Endothelial cell of umbilical vein (primary cell): ENCODE data around the gene AKAP17A. TPM values are rescaled to one million over a fixed set of nuclear protein-coding genes. Genes with fewer than 3 reads are reported as not detected.

Source experiments
- BruUV-seq: library from RNA; stranded (reverse); fragments of 400-500 nt; replicated peaks from 2 replicates; lab custom pipeline; 2021; lab: Mats Ljungman, UMichigan
- CTCF ChIA-PET: fragments of 300-600, 350-600 bp; sonication (Branson Sonifier 250); formaldehyde crosslinking; loops from one replicate; lab custom pipeline; 2021; ENCODE audit warnings: antibody characterized with exemption, inconsistent platforms; lab: Charles Lee
- POLR2A ChIA-PET: fragments of 300-600, 350-600 bp; sonication (Branson Sonifier 250); formaldehyde crosslinking; loops from one replicate; lab custom pipeline; 2021; ENCODE audit warnings: antibody characterized with exemption, inconsistent platforms; lab: Charles Lee
- DNase-seq: peaks from one replicate; pipeline ENCODE4 v3.0.0-alpha.2; 2011; ENCODE audit warnings: low read depth, low spot score
- FAIRE-seq: peaks from 2 replicates; lab custom pipeline; 2011; peaks lifted over from hg19 to GRCh38; lab: Jason Lieb, UNC
- H2AFZ ChIP-seq: 2 replicates; pipeline ENCODE4 v1.6.0; 2012; ENCODE audit warnings: low read depth, low read length, control low read depth, inconsistent platforms
- H3K27ac ChIP-seq: 2 replicates; pipeline ENCODE4 v1.5.1; 2011; ENCODE audit warnings: low read depth, mild to moderate bottlenecking, control low read depth, low read length, moderate library complexity; ENCODE audit not compliant: insufficient read depth
- H3K27me3 ChIP-seq, 2 experiments: 2 replicates each; pipeline versions ENCODE4 v1.6.0 to v1.6.1; 2011; ENCODE audit warnings: low read length in 2 of 2, mixed read lengths in 1 of 2; ENCODE audit not compliant: control insufficient read depth in 2 of 2, insufficient read depth in 2 of 2
- H3K36me3 ChIP-seq, 2 experiments: 2 replicates in 1 of 2; 3 replicates in 1 of 2; pipeline ENCODE4 v1.5.1; 2011; ENCODE audit warnings: low read length in 2 of 2, mild to moderate bottlenecking in 1 of 2, moderate library complexity in 1 of 2; ENCODE audit not compliant: control insufficient read depth in 2 of 2, insufficient read depth in 2 of 2; ENCODE audit errors: extremely low read depth in 1 of 2
- H3K4me1 ChIP-seq: 3 replicates; pipeline ENCODE4 v1.5.1; 2011; ENCODE audit warnings: mild to moderate bottlenecking, low read length; ENCODE audit not compliant: control insufficient read depth, insufficient read depth; ENCODE audit errors: extremely low read depth
- H3K4me2 ChIP-seq: 2 replicates; pipeline ENCODE4 v1.6.1; 2011; ENCODE audit warnings: low read length, control low read depth, mixed read lengths; ENCODE audit not compliant: insufficient read depth
- H3K4me3 ChIP-seq, 3 experiments: fragments of 200-600 bp in 1 of 3; sonication (generic), shearing (Covaris generic) in 1 of 3; replicated peaks in 1 of 3; 2 replicates each; pipeline ENCODE4 v1.5.1; 2011 to 2016; ENCODE audit warnings: control low read depth in 3 of 3, low read length in 3 of 3, mild to moderate bottlenecking in 2 of 3, inconsistent platforms in 1 of 3, low read depth in 1 of 3, moderate library complexity in 1 of 3; ENCODE audit not compliant: insufficient read depth in 1 of 3
- H3K79me2 ChIP-seq: 2 replicates; pipeline ENCODE4 v1.6.0; 2012; ENCODE audit warnings: low read length, inconsistent platforms; ENCODE audit not compliant: control insufficient read depth, insufficient read depth
- H3K9ac ChIP-seq: replicated peaks from 2 replicates; pipeline ENCODE3; 2011; ENCODE audit warnings: low read length, control low read depth; ENCODE audit not compliant: insufficient read depth; ENCODE audit errors: extremely low read depth
- H3K9me1 ChIP-seq: replicated peaks from 3 replicates; pipeline ENCODE4 v1.6.0; 2011; ENCODE audit warnings: mild to moderate bottlenecking, low read length; ENCODE audit not compliant: control insufficient read depth, insufficient read depth; ENCODE audit errors: extremely low read depth
- H3K9me3 ChIP-seq: replicated peaks from 2 replicates; pipeline ENCODE4 v1.5.1; 2012; ENCODE audit warnings: low read length, inconsistent platforms; ENCODE audit not compliant: control insufficient read depth, insufficient read depth
- H4K20me1 ChIP-seq: replicated peaks from 2 replicates; pipeline ENCODE3; 2011; ENCODE audit warnings: mild to moderate bottlenecking, low read length; ENCODE audit not compliant: control insufficient read depth, insufficient read depth; ENCODE audit errors: extremely low read depth
- CTCF ChIP-seq, 2 donors: IDR thresholded peaks; 1 replicate in 1 of 2; 2 replicates in 1 of 2; pipeline ENCODE4 v1.5.1; 2011; ENCODE audit warnings: low read length in 2 of 2, mild to moderate bottlenecking in 2 of 2, moderate library complexity in 2 of 2, control low read depth in 1 of 2, inconsistent platforms in 1 of 2, low read depth in 1 of 2; ENCODE audit not compliant: insufficient read depth in 1 of 2; ENCODE audit errors: extremely low read depth in 1 of 2
- EZH2 ChIP-seq: IDR thresholded peaks from 2 replicates; pipeline ENCODE4 v1.6.1; 2012; ENCODE audit warnings: borderline replicate concordance, low read depth, mild to moderate bottlenecking, moderate library complexity, low read length, inconsistent platforms; ENCODE audit not compliant: severe bottlenecking
- FOS ChIP-seq: IDR thresholded peaks from 2 replicates; pipeline ENCODE4 v1.6.1; 2011; ENCODE audit warnings: mild to moderate bottlenecking, low read length, moderate library complexity, borderline replicate concordance; ENCODE audit not compliant: insufficient read depth
- GATA2 ChIP-seq: IDR thresholded peaks from 2 replicates; pipeline ENCODE4 v1.7.0; 2011; ENCODE audit warnings: low read depth, mild to moderate bottlenecking, moderate library complexity, mixed read lengths, low read length; ENCODE audit not compliant: insufficient read length, insufficient read depth
- JUN ChIP-seq: IDR thresholded peaks from 2 replicates; pipeline ENCODE4 v1.6.1; 2011; ENCODE audit warnings: borderline replicate concordance, low read depth; ENCODE audit not compliant: insufficient read length, insufficient read depth
- MAX ChIP-seq: IDR thresholded peaks from 2 replicates; pipeline ENCODE4 v1.6.1; 2011; ENCODE audit not compliant: insufficient read depth, insufficient read length
- MYC ChIP-seq: IDR thresholded peaks from one replicate; pipeline ENCODE4 v1.6.1; 2011; ENCODE audit warnings: mild to moderate bottlenecking, low read depth, low read length
- POLR2A ChIP-seq: IDR thresholded peaks from 2 replicates; pipeline ENCODE4 v1.6.1; 2012; ENCODE audit warnings: low read depth, mild to moderate bottlenecking, control low read depth, low read length
- POLR2AphosphoS5 ChIP-seq: IDR thresholded peaks from 2 replicates; pipeline ENCODE4 v1.6.1; 2012; ENCODE audit warnings: low read depth, mild to moderate bottlenecking, control low read depth, low read length, moderate library complexity; ENCODE audit not compliant: insufficient read depth
- dilution Hi-C: fragments of 300-500 bp; cut with MboI; formaldehyde crosslinking; loops from one replicate; pipeline ENCODE4 v1.15.0; 2019; ENCODE audit warnings: low sequenced_read_pairs; ENCODE audit not compliant: extremely low pct_ligation_motif_present
- intact Hi-C: fragments of 100-400 bp; cut with micrococcal nuclease; formaldehyde crosslinking; loops from one replicate; pipeline ENCODE4 v1.10.0; 2022
- polyA plus RNA-seq, 4 experiments: library from polyadenylated mRNA; depleted of rRNA in 3 of 4; stranded (reverse) in 3 of 4; unstranded in 1 of 4; fragments of >200 nt; gene quantifications; 2 replicates each; pipeline versions ENCODE4 v1.2.1 to v1.2.3, GENCODE V29; 2011 to 2012; ENCODE audit warnings: missing spikeins in 1 of 4
- total RNA-seq: library from RNA; stranded (reverse); gene quantifications from 2 replicates; pipeline ENCODE4 v1.2.3, GENCODE V29; 2021

Gene AKAP17A
- total and polyA plus RNA-seq, 2 donors (not counting 3 experiments of a cell fraction or from before 2014, with no cell fraction given), result 25.9 to 45.5 TPM

GRCh38 chrX:1591863-1592469 lies 562 bp downstream of the AKAP17A start:
- CTCF ChIA-PET, result no interaction called here
- Histone ChIP-seq H3K27me3 (no peaks in the 10 kb centered on the region), H3K9me3 (no peaks in the 10 kb centered on the region), H3K79me2 (peaks cover 44% of the 10 kb centered on the region), H3K4me1 (peaks cover 2% of the 10 kb centered on the region), H3K9ac (peak overlapping the region; percentile 97), H3K27ac (peak overlapping the region; percentile 89), H3K36me3 (peaks cover 8 to 26% of the 10 kb centered on the region in 2 experiments), H3K9me1 (no peaks in the 10 kb centered on the region), H3K4me3 (peak overlapping the region; percentile 76 to 96 (median 90)), H3K4me2 (peak overlapping the region; percentile 71), H2AFZ (no peak overlapping the region), H4K20me1 (no peaks in the 10 kb centered on the region)
- no peak for DNase-seq
- BruUV-seq, result TSS peak; percentile 79
- intact Hi-C loops (loop anchor here (1.0 to 5.0 kb wide), 3 partner anchors 139 to 1001 kb away; partner anchors contain the start of gene SLC25A6), dilution Hi-C loops (no loop called here)
- no peak for TF ChIP-seq GATA2
- TF ChIP-seq FOS, result no peak
- TF ChIP-seq MYC, result no peak
- no peak for TF ChIP-seq POLR2AphosphoS5
- TF ChIP-seq JUN, result no peak
- TF ChIP-seq CTCF (IDR thresholded peaks at IDR 0.05; ENCODE audit: extremely low read depth in 1 of 2, insufficient read depth in 1 of 2, low read depth in 1 of 2, low read length in 2 of 2), result no peak
- TF ChIP-seq POLR2A, result no peak
- no peak for TF ChIP-seq MAX
- TF ChIP-seq EZH2, result no peak
- FAIRE-seq, result no peak
- POLR2A ChIA-PET, result no interaction called here
